HEK293 (cell line): ENCODE results near the gene PRPS1L1.

ENCODE experiments used
- CTCF ChIA-PET: fragments of 350-600 bp; formaldehyde crosslinking; extraction: SDS; loops from one replicate; lab custom pipeline; 2021; ENCODE audit warnings: antibody characterized with exemption; lab: Yijun Ruan, JAX
- POLR2A ChIA-PET: fragments of 300-600 bp; formaldehyde crosslinking; extraction: SDS; loops from one replicate; lab custom pipeline; 2020; ENCODE audit warnings: antibody characterized with exemption, inconsistent platforms; lab: Yijun Ruan, JAX
- H3K27ac ChIP-seq: fragments of 200-500 bp; sonication (Bioruptor generic); 2 replicates; pipeline ENCODE4 v1.5.1; 2014; ENCODE audit warnings: low read depth, low read length, control low read depth, inconsistent platforms; ENCODE audit errors: extremely low read depth
- H3K36me3 ChIP-seq, 2 experiments: fragments of 200-500 bp in 1 of 2; sonication (Bioruptor generic) in 1 of 2; 1 replicate in 1 of 2; 2 replicates in 1 of 2; pipeline ENCODE4 v1.5.1; 2014 to 2017; ENCODE audit warnings: inconsistent platforms in 2 of 2, low read length in 2 of 2; ENCODE audit not compliant: control insufficient read depth in 2 of 2, insufficient read depth in 1 of 2
- H3K4me1 ChIP-seq: fragments of 200-500 bp; sonication (Bioruptor generic); 2 replicates; pipeline ENCODE4 v1.5.1; 2014; ENCODE audit warnings: mild to moderate bottlenecking, low read length, inconsistent platforms; ENCODE audit not compliant: control insufficient read depth, insufficient read depth
- H3K4me3 ChIP-seq: 2 replicates; pipeline ENCODE4 v1.5.1; 2011; ENCODE audit warnings: low read depth, mild to moderate bottlenecking, control low read depth, low read length, moderate library complexity
- H3K9me3 ChIP-seq: fragments of 200-500 bp; sonication (Bioruptor generic); 2 replicates; pipeline ENCODE4 v1.5.1; 2014; ENCODE audit warnings: low read depth, low read length, inconsistent platforms; ENCODE audit not compliant: control insufficient read depth, insufficient read depth
- ELK4 ChIP-seq: IDR thresholded peaks from 2 replicates; pipeline ENCODE4 v1.6.1; 2011; ENCODE audit warnings: mild to moderate bottlenecking, low read depth, low read length, borderline replicate concordance
- FEZF1 ChIP-seq: fragments of 450-650 bp; formaldehyde crosslinking; IDR thresholded peaks from 2 replicates; pipeline ENCODE4 v1.5.1; 2016; ENCODE audit warnings: missing biosample characterization, missing genetic modification characterization
- KLF16 ChIP-seq: fragments of 450-650 bp; formaldehyde crosslinking; IDR thresholded peaks from 2 replicates; pipeline ENCODE4 v1.5.1; 2017; ENCODE audit warnings: missing biosample characterization, missing genetic modification characterization
- KLF8 ChIP-seq: fragments of 450-650 bp; formaldehyde crosslinking; IDR thresholded peaks from 2 replicates; pipeline ENCODE4 v1.5.1; 2016; ENCODE audit warnings: missing biosample characterization, missing genetic modification characterization
- PRDM2 ChIP-seq: fragments of 450-650 bp; formaldehyde crosslinking; IDR thresholded peaks from 2 replicates; pipeline ENCODE4 v1.5.1; 2016; ENCODE audit warnings: missing biosample characterization, missing genetic modification characterization, borderline replicate concordance
- REST ChIP-seq: fragments of 450-650 bp; formaldehyde crosslinking; IDR thresholded peaks from 2 replicates; pipeline ENCODE4 v1.5.1; 2016; ENCODE audit warnings: missing biosample characterization, missing genetic modification characterization
- SCRT1 ChIP-seq: fragments of 450-650 bp; formaldehyde crosslinking; IDR thresholded peaks from 2 replicates; pipeline ENCODE4 v1.5.1; 2016; ENCODE audit warnings: missing biosample characterization, missing genetic modification characterization, borderline replicate concordance
- SCRT2 ChIP-seq: fragments of 450-650 bp; formaldehyde crosslinking; IDR thresholded peaks from 2 replicates; pipeline ENCODE4 v1.5.1; 2016; ENCODE audit warnings: missing biosample characterization, missing genetic modification characterization
- YY2 ChIP-seq: fragments of 450-650 bp; formaldehyde crosslinking; IDR thresholded peaks from 2 replicates; pipeline ENCODE4 v1.5.1; 2016; ENCODE audit warnings: missing biosample characterization, missing genetic modification characterization
- ZNF350 ChIP-seq: fragments of 450-650 bp; formaldehyde crosslinking; IDR thresholded peaks from 2 replicates; pipeline ENCODE4 v1.5.0; 2017; ENCODE audit warnings: missing biosample characterization, mild to moderate bottlenecking, missing genetic modification characterization
- ZNF354C ChIP-seq: fragments of 450-650 bp; formaldehyde crosslinking; IDR thresholded peaks from 2 replicates; pipeline ENCODE4 v1.5.1; 2016; ENCODE audit warnings: missing biosample characterization, missing genetic modification characterization, low read depth, borderline replicate concordance
- ZNF423 ChIP-seq: fragments of 450-650 bp; formaldehyde crosslinking; IDR thresholded peaks from 2 replicates; pipeline ENCODE4 v1.5.1; 2016; ENCODE audit warnings: missing biosample characterization, missing genetic modification characterization
- ZNF449 ChIP-seq: fragments of 450-650 bp; formaldehyde crosslinking; IDR thresholded peaks from 2 replicates; pipeline ENCODE4 v1.5.1; 2017; ENCODE audit warnings: missing biosample characterization, mild to moderate bottlenecking, missing genetic modification characterization, moderate library complexity
- ZNF48 ChIP-seq: fragments of 450-650 bp; formaldehyde crosslinking; IDR thresholded peaks from 2 replicates; pipeline ENCODE4 v1.5.1; 2016; ENCODE audit warnings: missing biosample characterization, missing genetic modification characterization
- ZNF549 ChIP-seq: fragments of 450-650 bp; IDR thresholded peaks from 2 replicates; pipeline ENCODE4 v1.5.1; 2018; ENCODE audit warnings: missing biosample characterization, missing genetic modification characterization, mild to moderate bottlenecking, inconsistent platforms, moderate library complexity
- ZNF600 ChIP-seq: fragments of 450-650 bp; formaldehyde crosslinking; IDR thresholded peaks from 2 replicates; pipeline ENCODE4 v1.5.1; 2016; ENCODE audit warnings: missing biosample characterization, missing genetic modification characterization
- ZNF623 ChIP-seq: fragments of 450-650 bp; formaldehyde crosslinking; IDR thresholded peaks from 2 replicates; pipeline ENCODE4 v1.5.1; 2016; ENCODE audit warnings: missing biosample characterization, missing genetic modification characterization
- ZNF629 ChIP-seq: fragments of 450-650 bp; formaldehyde crosslinking; IDR thresholded peaks from 2 replicates; pipeline ENCODE4 v1.5.1; 2017; ENCODE audit warnings: missing biosample characterization, missing genetic modification characterization
- ZNF76 ChIP-seq: fragments of 450-650 bp; formaldehyde crosslinking; IDR thresholded peaks from 2 replicates; pipeline ENCODE4; 2016; ENCODE audit warnings: low read depth, missing biosample characterization, missing genetic modification characterization, borderline replicate concordance
- ZNF768 ChIP-seq: fragments of 450-650 bp; formaldehyde crosslinking; IDR thresholded peaks from 2 replicates; pipeline ENCODE4 v1.5.1; 2018; ENCODE audit warnings: missing biosample characterization, mild to moderate bottlenecking, missing genetic modification characterization
- ZXDB ChIP-seq: fragments of 450-650 bp; formaldehyde crosslinking; IDR thresholded peaks from 2 replicates; pipeline ENCODE4 v1.5.1; 2016; ENCODE audit warnings: missing biosample characterization, missing genetic modification characterization

PRPS1L1 gene

GRCh38 chr7:18013936-18014335, 13.7 kb downstream of the PRPS1L1 start (continued):
- TF ChIP-seq REST (no peak), SCRT2 (tag by site-specific recombination) (no peak), YY2 (no peak), ZNF623 (no peak), KLF8 (no peak), KLF16 (tag by site-specific recombination) (no peak), ZXDB (tag by site-specific recombination) (no peak)

GRCh38 chr7:18004372-18004771, 23.3 kb downstream of the PRPS1L1 start:
- Histone ChIP-seq H3K27ac (no peak overlapping the region), H3K4me3 (no peak overlapping the region), H3K9me3 (no peaks in the 10 kb centered on the region), H3K36me3 (no peaks in the 10 kb centered on the region), H3K4me1 (no peaks in the 10 kb centered on the region)
- TF ChIP-seq PRDM2 (tag by site-specific recombination): no peak
- TF ChIP-seq ZNF48 (tag by site-specific recombination): no peak
- ChIA-PET CTCF (interaction anchor here (0.6 to 0.7 kb wide), 3 partner anchors 28 to 606 kb away, joined by 3 read pairs; no protein-coding TSS in a partner anchor), POLR2A (no interaction called here)

GRCh38 chr7:18003286-18003994, 24.2 kb downstream of the PRPS1L1 start:
- Histone ChIP-seq H3K9me3 (no peaks in the 10 kb centered on the region), H3K36me3 (no peaks in the 10 kb centered on the region), H3K4me3 (no peak overlapping the region), H3K27ac (no peak overlapping the region), H3K4me1 (no peaks in the 10 kb centered on the region)
- POLR2A ChIA-PET: no interaction called here
- CTCF ChIA-PET: interaction anchor here (0.5 to 0.6 kb wide), 2 partner anchors 77 to 240 kb away, joined by 3 to 4 read pairs; no protein-coding TSS in a partner anchor
- no peak for TF ChIP-seq SCRT1
- TF ChIP-seq FEZF1 (tag by site-specific recombination): 0 out of 2 replicates have a peak, but pooled peaks have one; percentile 23
- no peak for TF ChIP-seq ZNF600
- no peak for TF ChIP-seq ZNF629 (tag by site-specific recombination)
- TF ChIP-seq ZNF350 (tag by site-specific recombination): no peak
- no peak for TF ChIP-seq ZNF549 (tag by site-specific recombination)
- TF ChIP-seq ZNF76 (tag by site-specific recombination): no peak
- TF ChIP-seq ZNF354C (tag by site-specific recombination): no peak
- TF ChIP-seq ZNF449 (tag by site-specific recombination): no peak
- TF ChIP-seq ZNF423: no peak
- TF ChIP-seq ZNF768 (tag by site-specific recombination): no peak
- TF ChIP-seq ELK4: no peak
